GM12878 (cell line): ENCODE data around the gene PRKAG2. TPM values are rescaled to one million over a fixed set of nuclear protein-coding genes. Genes with fewer than 3 reads are reported as not detected.

Source experiments
- ATAC-seq: fragments of 200-7000 bp; cut with Tn5 transposase; 3 replicates; pipeline ENCODE4 v1.9.1; 2020; ENCODE audit warnings: mild to moderate bottlenecking, moderate library complexity
- BruUV-seq: library from RNA; stranded (reverse); fragments of 400-500 nt; replicated peaks from 2 replicates; lab custom pipeline; 2021; lab: Mats Ljungman, UMichigan
- CTCF ChIA-PET: fragments of 300-600 bp; sonication (Branson Sonifier 250); formaldehyde crosslinking; extraction: SDS; loops from one replicate; lab custom pipeline; 2021; ENCODE audit warnings: inconsistent platforms; lab: Yijun Ruan, JAX
- POLR2A ChIA-PET: fragments of 350-600 bp; formaldehyde crosslinking; extraction: SDS; loops from one replicate; lab custom pipeline; 2021; ENCODE audit warnings: inconsistent platforms; lab: Charles Lee
- RAD21 ChIA-PET: fragments of 300-600 bp; sonication (Branson Sonifier 250); formaldehyde crosslinking; loops from one replicate; lab custom pipeline; 2023; ENCODE audit warnings: antibody characterized with exemption; ENCODE audit not compliant: unreplicated experiment; lab: Charles Lee
- SMC1A ChIA-PET: fragments of 300-600 bp; sonication (Branson Sonifier 250); formaldehyde crosslinking; loops from one replicate; lab custom pipeline; 2023; ENCODE audit not compliant: unreplicated experiment, uncharacterized antibody; lab: Charles Lee
- DNase-seq: peaks from one replicate; pipeline ENCODE4 v3.0.0-alpha.2; 2011; ENCODE audit warnings: low read depth, low spot score
- FAIRE-seq: peaks from 3 replicates; lab custom pipeline; 2011; peaks lifted over from hg19 to GRCh38; lab: Jason Lieb, UNC
- H2AFZ ChIP-seq: 2 replicates; pipeline ENCODE4 v1.6.0; 2011; ENCODE audit warnings: low read depth, low read length, control low read depth; ENCODE audit not compliant: control insufficient read depth
- H3K27ac ChIP-seq: 2 replicates; pipeline ENCODE4 v1.5.1; 2011; ENCODE audit warnings: control low read depth; ENCODE audit not compliant: control insufficient read depth, insufficient read depth
- H3K27me3 ChIP-seq, 2 experiments: replicated peaks in 1 of 2; 2 replicates each; pipeline versions ENCODE4 v1.6.0 to v1.6.1; 2011; ENCODE audit warnings: low read length in 1 of 2; ENCODE audit not compliant: control insufficient read depth in 2 of 2, insufficient read depth in 2 of 2
- H3K36me3 ChIP-seq, 2 experiments: 2 replicates each; pipeline ENCODE4 v1.5.1; 2011; ENCODE audit warnings: low read length in 1 of 2; ENCODE audit not compliant: control insufficient read depth in 2 of 2, insufficient read depth in 2 of 2
- H3K4me1 ChIP-seq: 2 replicates; pipeline ENCODE4 v1.6.1; 2011; ENCODE audit warnings: mild to moderate bottlenecking, low read length, moderate library complexity, mixed read lengths; ENCODE audit not compliant: control insufficient read depth, insufficient read depth
- H3K4me2 ChIP-seq: 2 replicates; pipeline ENCODE4 v1.6.0; 2011; ENCODE audit warnings: control low read depth; ENCODE audit not compliant: control insufficient read depth, insufficient read depth
- H3K4me3 ChIP-seq: fragments of 200-600 bp; sonication (generic); 2 replicates; pipeline ENCODE4 v1.5.1; 2016
- H3K79me2 ChIP-seq: 2 replicates; pipeline ENCODE4 v1.6.0; 2011; ENCODE audit warnings: low read length; ENCODE audit not compliant: control insufficient read depth, insufficient read depth
- H3K9ac ChIP-seq: 2 replicates; pipeline ENCODE4 v1.8.0; 2011; ENCODE audit warnings: low read length, control low read depth, mixed read lengths; ENCODE audit not compliant: control insufficient read depth, insufficient read depth
- H3K9me3 ChIP-seq: replicated peaks from 3 replicates; pipeline ENCODE4 v1.5.1; 2011; ENCODE audit warnings: mild to moderate bottlenecking, low read length; ENCODE audit not compliant: control insufficient read depth, insufficient read depth
- H4K20me1 ChIP-seq: 2 replicates; pipeline ENCODE4 v1.6.0; 2011; ENCODE audit not compliant: control insufficient read depth, insufficient read depth
- CBX3 ChIP-seq: fragments of 200-600 bp; sonication (generic); IDR thresholded peaks from 2 replicates; pipeline ENCODE4 v1.6.1; 2016; ENCODE audit warnings: low read depth, borderline replicate concordance
- EED ChIP-seq: sonication (generic); IDR thresholded peaks from 2 replicates; pipeline ENCODE4 v1.6.1; 2016; ENCODE audit warnings: antibody characterized with exemption, low read depth
- FOS ChIP-seq: IDR thresholded peaks from 3 replicates; pipeline ENCODE4 v1.6.1; 2011; ENCODE audit warnings: borderline replicate concordance; ENCODE audit not compliant: insufficient read length; ENCODE audit errors: extremely low read depth
- GABPA ChIP-seq: IDR thresholded peaks from 2 replicates; pipeline ENCODE4 v1.6.1; 2014; ENCODE audit warnings: antibody characterized with exemption, low read depth, mild to moderate bottlenecking, inconsistent platforms
- HDAC2 ChIP-seq: fragments of 200-600 bp; sonication (generic); IDR thresholded peaks from 2 replicates; pipeline ENCODE4 v1.6.1; 2017
- POU2F2 ChIP-seq: IDR thresholded peaks from 3 replicates; pipeline ENCODE4 v1.6.1; 2011; ENCODE audit warnings: low read depth, mild to moderate bottlenecking, low read length, borderline replicate concordance
- YBX1 ChIP-seq: fragments of 450-650 bp; IDR thresholded peaks from 2 replicates; pipeline ENCODE4 v1.6.1; 2016; ENCODE audit warnings: antibody characterized with exemption
- WGBS: methylation state at CpG from one replicate; pipeline ENCODE4 v1.1.6; 2016; ENCODE audit warnings: low lambda C conversion rate; ENCODE audit not compliant: insufficient replicate concordance, insufficient coverage; ENCODE audit errors: missing lambda C conversion rate; 5-methylcytosine and 5-hydroxymethylcytosine counted together
- in situ Hi-C: fragments of 300-500 bp; cut with MboI; formaldehyde crosslinking; loops from 9 replicates; pipeline ENCODE4 v1.14.3; 2018; ENCODE audit warnings: mixed read lengths
- intact Hi-C: fragments of 100-400 bp; cut with micrococcal nuclease; formaldehyde crosslinking; loops from one replicate; pipeline ENCODE4 v1.14.2; 2022; ENCODE audit not compliant: unreplicated experiment
- polyA plus RNA-seq, 11 experiments: library from polyadenylated mRNA; depleted of rRNA in 4 of 11; unstranded in 6 of 11; stranded (reverse) in 5 of 11; fragments of >200 nt; fragmentation: Nextera tagmentation in 4 of 11; fragmentation: Illumina TruSeq in 1 of 11; extraction: Ambion mirVana in 4 of 11; extraction: Trizol in 1 of 11; gene quantifications; 1 replicate in 1 of 11; 2 replicates in 10 of 11; pipeline versions ENCODE4 v1.2.1 to v1.2.3, GENCODE V29; 2011 to 2016; ENCODE audit warnings: inconsistent platforms in 2 of 11, missing spikeins in 2 of 11, low read depth in 1 of 11
- total RNA-seq, 4 experiments: library from RNA; depleted of rRNA in 3 of 4; stranded (reverse); fragments of >200 nt in 3 of 4; fragmentation: Illumina TruSeq in 1 of 4; extraction: Trizol in 1 of 4; gene quantifications; 2 replicates each; pipeline versions ENCODE4 v1.2.1 to v1.2.3, GENCODE V29; 2013 to 2021
- TF ChIP-seq, protein P1 (sequence below): fragments of 450-650 bp; IDR thresholded peaks from 2 replicates; pipeline ENCODE4 v1.6.1; 2018; ENCODE audit warnings: borderline replicate concordance, mild to moderate bottlenecking; ENCODE audit not compliant: partially characterized antibody
- TF ChIP-seq, protein P2 (sequence below): fragments of 450-650 bp; IDR thresholded peaks from 2 replicates; pipeline ENCODE4 v1.6.1; 2016; ENCODE audit warnings: mild to moderate bottlenecking
- TF ChIP-seq, protein P3 (sequence below), 3 experiments: IDR thresholded peaks in 2 of 3; conservative IDR thresholded peaks in 1 of 3; 2 replicates each; pipeline ENCODE4 v1.5.1; 2011; ENCODE audit warnings: low read depth in 3 of 3, low read length in 3 of 3, mild to moderate bottlenecking in 3 of 3, control low read depth in 2 of 3, moderate library complexity in 2 of 3, inconsistent platforms in 1 of 3, mixed read lengths in 1 of 3; ENCODE audit not compliant: control insufficient read depth in 2 of 3, insufficient read depth in 1 of 3; ENCODE audit errors: extremely low read depth in 1 of 3

Gene PRKAG2
- total and polyA plus RNA-seq, 10 of the 15 experiments (the other 5 are each of a cell fraction or from before 2014, with no cell fraction given), result 3.4 to 8.9 (median 6.8) TPM

DNA sequence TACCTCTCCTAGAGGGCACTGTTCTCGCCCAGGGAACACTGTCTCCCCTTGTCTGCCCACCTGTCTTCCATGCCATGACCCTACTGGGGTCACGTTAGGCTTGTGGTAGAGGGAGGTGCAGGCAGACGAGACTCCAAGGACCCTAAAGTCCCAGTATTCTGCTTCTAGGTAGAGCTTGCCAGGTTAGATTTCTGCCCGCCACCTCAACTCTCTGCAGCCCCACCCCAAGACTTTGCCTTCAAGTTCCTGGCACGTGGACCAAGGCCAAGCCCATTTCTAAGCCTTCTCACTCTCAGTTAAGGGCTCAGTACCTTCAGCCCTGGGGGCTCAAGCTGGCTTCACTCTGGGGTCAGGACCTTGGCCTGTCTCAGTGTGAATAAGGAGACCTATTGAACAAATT lies 16.1 kb downstream of the PRKAG2 start:
- Histone ChIP-seq H4K20me1 (no peaks in the 10 kb centered on the region), H3K79me2 (no peaks in the 10 kb centered on the region), H3K9ac (no peak overlapping the region), H3K4me2 (no peak overlapping the region), H3K4me3 (no peak overlapping the region), H3K27me3 (no peaks in the 10 kb centered on the region), H2AFZ (no peak overlapping the region), H3K9me3 (no peaks in the 10 kb centered on the region), H3K36me3 (no peaks in the 10 kb centered on the region), H3K27ac (no peak overlapping the region), H3K4me1 (no peaks in the 10 kb centered on the region)
- no TSS peak for BruUV-seq
- ATAC-seq (no peak), DNase-seq (no peak), FAIRE-seq (no peak)
- intact Hi-C loops (no loop called here), in situ Hi-C loops (no loop called here)
- 55% methylated on average over 5 of the region's 5 CpGs for WGBS
- RAD21 ChIA-PET, result no interaction called here
- SMC1A ChIA-PET, result no interaction called here
- CTCF ChIA-PET, result interaction anchor here (0.6 kb wide), 1 partner anchor 171 kb away, joined by 3 read pairs; no protein-coding TSS in a partner anchor
- no peak for TF ChIP-seq YBX1
- TF ChIP-seq HDAC2, result no peak
- no peak for TF ChIP-seq POU2F2
- TF ChIP-seq EED, result no peak
- POLR2A ChIA-PET, result no interaction called here

DNA sequence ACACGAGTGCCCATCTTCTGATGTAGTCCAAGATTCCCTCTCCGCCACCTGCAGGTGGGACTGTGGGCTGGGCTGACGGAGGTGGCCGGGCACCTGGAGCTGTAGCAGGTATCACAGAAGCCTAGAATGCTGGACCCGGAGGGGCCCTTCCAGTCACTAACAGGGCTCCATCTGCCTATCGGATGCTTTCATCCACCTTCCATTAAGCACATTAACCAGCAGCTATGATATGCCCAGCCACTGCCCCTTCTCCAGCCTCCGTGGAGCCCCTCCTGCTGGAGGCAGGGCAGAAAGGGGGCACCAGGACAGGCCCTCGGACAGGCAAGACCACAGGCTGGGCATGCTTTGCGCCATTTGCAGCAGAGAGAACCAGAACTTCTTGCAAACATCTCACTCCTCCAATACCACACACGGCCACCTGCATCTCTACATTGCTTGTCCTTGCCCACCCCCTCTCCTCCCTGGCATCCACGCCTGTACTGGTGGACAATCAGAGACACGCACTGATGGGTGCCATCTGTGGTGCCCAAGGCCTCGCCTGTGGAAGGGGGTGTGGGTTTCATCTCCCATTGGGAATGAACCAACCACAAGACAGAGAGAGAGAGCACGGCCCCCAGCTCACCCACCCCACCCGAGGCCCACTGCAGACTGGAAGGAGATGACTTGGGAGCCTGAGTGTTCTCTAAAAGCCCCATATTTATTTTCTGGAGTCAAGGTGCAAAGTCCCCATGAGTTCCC lies 16.8 kb downstream of the PRKAG2 start:
- Histone ChIP-seq H2AFZ (no peak overlapping the region), H3K9me3 (no peaks in the 10 kb centered on the region), H3K4me3 (no peak overlapping the region), H3K27ac (no peak overlapping the region), H3K36me3 (no peaks in the 10 kb centered on the region), H3K4me2 (no peak overlapping the region), H4K20me1 (no peaks in the 10 kb centered on the region), H3K79me2 (no peaks in the 10 kb centered on the region), H3K9ac (no peak overlapping the region), H3K27me3 (no peaks in the 10 kb centered on the region), H3K4me1 (no peaks in the 10 kb centered on the region)
- 75% methylated on average over 15 of the region's 15 CpGs for WGBS
- DNase-seq (no peak), FAIRE-seq (no peak), ATAC-seq (no peak)
- RAD21 ChIA-PET, result no interaction called here
- POLR2A ChIA-PET, result no interaction called here
- SMC1A ChIA-PET, result no interaction called here
- CTCF ChIA-PET, result no interaction called here
- intact Hi-C loops (no loop called here), in situ Hi-C loops (no loop called here)
- no TSS peak for BruUV-seq
- TF ChIP-seq CBX3 (no peak), GABPA (no peak), FOS (no peak)
- TF ChIP-seq, protein P1, sequence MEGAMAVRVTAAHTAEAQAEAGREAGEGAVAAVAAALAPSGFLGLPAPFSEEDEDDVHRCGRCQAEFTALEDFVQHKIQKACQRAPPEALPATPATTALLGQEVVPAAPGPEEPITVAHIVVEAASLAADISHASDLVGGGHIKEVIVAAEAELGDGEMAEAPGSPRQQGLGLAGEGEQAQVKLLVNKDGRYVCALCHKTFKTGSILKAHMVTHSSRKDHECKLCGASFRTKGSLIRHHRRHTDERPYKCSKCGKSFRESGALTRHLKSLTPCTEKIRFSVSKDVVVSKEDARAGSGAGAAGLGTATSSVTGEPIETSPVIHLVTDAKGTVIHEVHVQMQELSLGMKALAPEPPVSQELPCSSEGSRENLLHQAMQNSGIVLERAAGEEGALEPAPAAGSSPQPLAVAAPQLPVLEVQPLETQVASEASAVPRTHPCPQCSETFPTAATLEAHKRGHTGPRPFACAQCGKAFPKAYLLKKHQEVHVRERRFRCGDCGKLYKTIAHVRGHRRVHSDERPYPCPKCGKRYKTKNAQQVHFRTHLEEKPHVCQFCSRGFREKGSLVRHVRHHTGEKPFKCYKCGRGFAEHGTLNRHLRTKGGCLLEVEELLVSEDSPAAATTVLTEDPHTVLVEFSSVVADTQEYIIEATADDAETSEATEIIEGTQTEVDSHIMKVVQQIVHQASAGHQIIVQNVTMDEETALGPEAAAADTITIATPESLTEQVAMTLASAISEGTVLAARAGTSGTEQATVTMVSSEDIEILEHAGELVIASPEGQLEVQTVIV, result no peak
- TF ChIP-seq, protein P2, sequence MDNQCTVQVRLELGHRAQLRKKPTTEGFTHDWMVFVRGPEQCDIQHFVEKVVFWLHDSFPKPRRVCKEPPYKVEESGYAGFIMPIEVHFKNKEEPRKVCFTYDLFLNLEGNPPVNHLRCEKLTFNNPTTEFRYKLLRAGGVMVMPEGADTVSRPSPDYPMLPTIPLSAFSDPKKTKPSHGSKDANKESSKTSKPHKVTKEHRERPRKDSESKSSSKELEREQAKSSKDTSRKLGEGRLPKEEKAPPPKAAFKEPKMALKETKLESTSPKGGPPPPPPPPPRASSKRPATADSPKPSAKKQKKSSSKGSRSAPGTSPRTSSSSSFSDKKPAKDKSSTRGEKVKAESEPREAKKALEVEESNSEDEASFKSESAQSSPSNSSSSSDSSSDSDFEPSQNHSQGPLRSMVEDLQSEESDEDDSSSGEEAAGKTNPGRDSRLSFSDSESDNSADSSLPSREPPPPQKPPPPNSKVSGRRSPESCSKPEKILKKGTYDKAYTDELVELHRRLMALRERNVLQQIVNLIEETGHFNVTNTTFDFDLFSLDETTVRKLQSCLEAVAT, result no peak
- TF ChIP-seq, protein P3, sequence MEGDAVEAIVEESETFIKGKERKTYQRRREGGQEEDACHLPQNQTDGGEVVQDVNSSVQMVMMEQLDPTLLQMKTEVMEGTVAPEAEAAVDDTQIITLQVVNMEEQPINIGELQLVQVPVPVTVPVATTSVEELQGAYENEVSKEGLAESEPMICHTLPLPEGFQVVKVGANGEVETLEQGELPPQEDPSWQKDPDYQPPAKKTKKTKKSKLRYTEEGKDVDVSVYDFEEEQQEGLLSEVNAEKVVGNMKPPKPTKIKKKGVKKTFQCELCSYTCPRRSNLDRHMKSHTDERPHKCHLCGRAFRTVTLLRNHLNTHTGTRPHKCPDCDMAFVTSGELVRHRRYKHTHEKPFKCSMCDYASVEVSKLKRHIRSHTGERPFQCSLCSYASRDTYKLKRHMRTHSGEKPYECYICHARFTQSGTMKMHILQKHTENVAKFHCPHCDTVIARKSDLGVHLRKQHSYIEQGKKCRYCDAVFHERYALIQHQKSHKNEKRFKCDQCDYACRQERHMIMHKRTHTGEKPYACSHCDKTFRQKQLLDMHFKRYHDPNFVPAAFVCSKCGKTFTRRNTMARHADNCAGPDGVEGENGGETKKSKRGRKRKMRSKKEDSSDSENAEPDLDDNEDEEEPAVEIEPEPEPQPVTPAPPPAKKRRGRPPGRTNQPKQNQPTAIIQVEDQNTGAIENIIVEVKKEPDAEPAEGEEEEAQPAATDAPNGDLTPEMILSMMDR (IDR thresholded peaks at IDR 0.05 in 2 of 3, conservative IDR thresholded peaks at IDR 0.05 in 1 of 3; ENCODE audit: control insufficient read depth in 2 of 3, extremely low read depth in 1 of 3, insufficient read depth in 1 of 3, low read depth in 3 of 3, low read length in 3 of 3), result no peak
